NT2/D1 (cell line): ENCODE data around the gene RBP2.

Source experiments
- DNase-seq: peaks from one replicate; pipeline ENCODE4 v3.0.0-alpha.2; 2011; ENCODE audit warnings: low read depth, low spot score
- H3K27me3 ChIP-seq: 2 replicates; pipeline ENCODE4 v1.6.0; 2011; ENCODE audit warnings: mild to moderate bottlenecking; ENCODE audit not compliant: insufficient read length, insufficient read depth
- H3K36me3 ChIP-seq: 2 replicates; pipeline ENCODE4 v1.6.1; 2011; ENCODE audit warnings: mild to moderate bottlenecking, low read length, mixed read lengths; ENCODE audit not compliant: insufficient read depth, insufficient read length
- H3K4me1 ChIP-seq: 2 replicates; pipeline ENCODE4 v1.5.1; 2011; ENCODE audit not compliant: insufficient read depth, insufficient read length
- H3K4me3 ChIP-seq: 2 replicates; pipeline ENCODE4 v1.5.1; 2011; ENCODE audit warnings: low read depth; ENCODE audit not compliant: insufficient read length
- H3K9ac ChIP-seq: 2 replicates; pipeline ENCODE4 v1.6.0; 2011; ENCODE audit warnings: low read depth; ENCODE audit not compliant: insufficient read length
- H3K9me3 ChIP-seq: 2 replicates; pipeline ENCODE4 v1.5.1; 2011; ENCODE audit warnings: mild to moderate bottlenecking, low read length; ENCODE audit not compliant: insufficient read depth
- SUZ12 ChIP-seq: IDR thresholded peaks from 2 replicates; pipeline ENCODE4 v1.6.1; 2011; ENCODE audit not compliant: insufficient read length, insufficient read depth; ENCODE audit errors: extremely low read depth
- YY1 ChIP-seq: IDR thresholded peaks from 2 replicates; pipeline ENCODE4 v1.6.1; 2011; ENCODE audit not compliant: insufficient read length, insufficient read depth
- ZNF274 ChIP-seq: IDR thresholded peaks from 2 replicates; pipeline ENCODE4 v1.6.1; 2011; ENCODE audit warnings: mild to moderate bottlenecking, low read depth, low read length

RBP2 gene

DNA sequence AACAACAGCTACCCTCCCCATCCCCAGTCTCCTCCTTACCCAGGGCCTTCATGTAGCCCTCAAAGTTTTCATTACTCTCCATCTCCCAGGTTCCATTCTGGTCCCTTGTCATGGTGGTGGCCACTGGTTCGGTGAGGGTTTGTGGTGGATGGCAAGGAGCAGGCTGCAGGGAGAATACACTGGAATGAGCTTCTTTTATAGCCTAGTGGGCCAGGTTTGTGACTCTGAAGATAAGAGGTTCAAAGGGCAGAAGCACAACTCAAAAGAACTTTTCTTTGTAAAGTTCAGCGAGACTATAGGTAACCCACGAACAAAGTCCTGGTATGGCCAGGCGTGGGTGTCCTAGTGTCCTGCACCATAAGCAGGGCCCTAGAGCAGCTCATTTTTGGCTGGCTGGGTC is at the start of gene RBP2:
Gene RBP2, minus strand, starts transcription at position 169 of the 400 bp plus-strand sequence. Its CDS starts 57 bp downstream, at position 112.
- no peak for TF ChIP-seq ZNF274
- no peak for TF ChIP-seq SUZ12
- TF ChIP-seq YY1: no peak
- Histone ChIP-seq H3K4me3 (no peak within 1 kb of the TSS), H3K36me3 (no peaks in the 10 kb centered on the region), H3K4me1 (no peaks in the 10 kb centered on the region), H3K27me3 (no peaks in the 10 kb centered on the region), H3K9me3 (no peaks in the 10 kb centered on the region), H3K9ac (no peak within 1 kb of the TSS)
- no peak for DNase-seq

DNA sequence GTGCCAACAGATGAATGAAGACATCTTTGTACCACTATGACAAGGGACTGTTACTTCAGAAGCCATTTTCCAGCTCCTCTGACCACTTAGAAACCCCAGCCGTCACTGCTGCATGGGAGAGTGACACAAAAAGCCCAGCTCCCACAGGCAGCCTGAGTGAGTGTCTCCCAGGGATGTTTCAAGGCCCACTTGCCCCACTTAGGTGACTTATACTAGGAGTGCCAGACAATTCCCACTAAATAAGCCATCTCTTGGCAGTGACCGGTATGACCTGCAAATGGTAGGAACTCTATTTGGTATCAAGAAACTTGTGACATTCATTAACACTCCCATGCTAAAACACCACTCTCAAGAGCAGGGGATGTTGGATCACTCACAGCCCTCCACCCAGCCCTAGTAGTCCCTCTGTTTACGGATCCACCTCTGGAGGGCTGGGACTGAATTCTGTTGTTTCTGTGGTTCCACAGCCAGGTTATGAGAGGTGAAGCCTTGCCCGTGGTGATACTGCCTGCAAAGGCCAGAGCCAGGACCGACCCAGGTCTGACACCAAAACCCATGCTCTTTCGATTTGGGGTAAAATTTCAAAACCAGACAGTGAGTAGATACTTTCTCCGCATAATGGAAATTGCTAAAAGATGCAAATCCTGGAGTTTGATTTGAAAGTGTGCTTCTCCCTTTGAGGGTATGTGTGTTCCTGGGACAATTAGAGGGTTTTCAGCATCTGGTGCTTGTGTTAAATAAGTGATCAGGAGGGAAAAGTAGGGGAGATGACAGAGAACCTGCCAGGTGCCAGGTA is 48.7 kb upstream of the RBP2 start:
- Histone ChIP-seq H3K4me1 (peaks cover 3% of the 10 kb centered on the region), H3K27me3 (no peaks in the 10 kb centered on the region), H3K9me3 (no peaks in the 10 kb centered on the region), H3K36me3 (peaks cover 12% of the 10 kb centered on the region), H3K4me3 (no peak overlapping the region), H3K9ac (no peak overlapping the region)
- no peak for TF ChIP-seq YY1
- TF ChIP-seq ZNF274: no peak
- TF ChIP-seq SUZ12: no peak
- no peak for DNase-seq

DNA sequence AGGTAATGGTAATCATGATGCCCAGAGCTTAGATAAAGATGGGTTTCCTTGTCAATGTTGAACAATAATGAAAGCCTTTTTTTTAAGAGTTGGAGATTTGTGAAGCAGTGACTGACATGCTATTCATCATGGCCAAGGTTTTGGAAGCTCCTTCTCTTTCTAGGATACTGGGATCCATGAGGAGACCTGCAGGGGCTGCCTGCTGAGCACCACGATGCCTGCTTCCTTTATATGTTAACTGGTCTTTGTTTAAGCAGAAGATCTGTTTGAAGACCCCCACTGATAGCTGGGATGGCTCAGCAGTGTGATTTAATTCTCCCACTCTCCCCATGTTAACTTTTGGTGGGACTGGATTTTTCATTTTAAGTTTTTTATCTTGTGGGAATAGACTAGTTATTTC is 47.4 kb upstream of the RBP2 start:
- no peak for TF ChIP-seq YY1
- TF ChIP-seq ZNF274: no peak
- no peak for TF ChIP-seq SUZ12
- no peak overlapping the region for H3K9ac ChIP-seq
- H3K9me3 ChIP-seq: no peaks in the 10 kb centered on the region
- H3K4me1 ChIP-seq: peaks cover 6% of the 10 kb centered on the region
- no peaks in the 10 kb centered on the region for H3K27me3 ChIP-seq
- no peak for DNase-seq
- H3K4me3 ChIP-seq: no peak overlapping the region
- H3K36me3 ChIP-seq: peaks cover 12% of the 10 kb centered on the region

DNA sequence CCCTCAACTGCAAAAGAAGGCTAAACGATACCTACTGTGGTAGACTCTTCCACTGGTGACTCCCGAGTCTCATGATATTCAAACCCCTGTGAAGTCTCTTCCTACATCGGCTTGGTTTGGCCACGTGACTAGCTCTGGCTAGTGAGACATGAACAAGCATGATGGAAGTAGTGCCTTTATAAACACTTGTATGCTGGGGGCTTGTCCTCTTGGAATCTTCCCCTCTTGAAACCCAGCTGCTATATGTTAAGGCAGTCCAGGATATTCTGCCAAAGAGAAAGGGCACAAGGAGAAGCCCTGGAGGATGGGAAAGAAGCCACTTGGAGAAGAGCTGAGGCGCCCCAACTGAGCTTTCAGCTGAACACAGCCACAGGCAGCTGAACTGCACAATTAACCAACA is 46.9 kb upstream of the RBP2 start:
- H3K27me3 ChIP-seq: no peaks in the 10 kb centered on the region
- TF ChIP-seq SUZ12: no peak
- no peak for TF ChIP-seq YY1
- TF ChIP-seq ZNF274: no peak
- no peaks in the 10 kb centered on the region for H3K9me3 ChIP-seq

DNA sequence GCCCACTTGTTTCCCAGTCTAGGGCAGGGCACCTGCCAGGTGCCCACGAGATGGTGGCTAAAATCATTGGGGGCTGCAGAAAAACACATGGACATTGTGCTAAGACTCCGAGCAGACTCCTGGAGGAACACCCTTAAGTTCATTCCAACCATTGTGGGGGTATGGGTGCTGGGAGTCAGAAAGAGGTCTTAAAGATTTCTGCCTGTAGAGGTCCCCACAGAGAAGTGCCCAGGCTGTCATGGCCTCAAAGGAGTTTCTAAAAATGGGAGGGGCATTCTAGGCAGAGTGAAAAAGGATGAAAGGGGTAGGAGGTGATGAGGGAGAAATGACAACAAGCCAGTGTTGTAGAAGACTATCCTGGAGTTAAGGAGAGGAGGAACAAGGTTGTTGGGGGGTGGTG is 46.1 kb upstream of the RBP2 start:
- DNase-seq: no peak
- H3K4me1 ChIP-seq: peaks cover 6% of the 10 kb centered on the region
- peaks cover 6% of the 10 kb centered on the region for H3K36me3 ChIP-seq
- H3K27me3 ChIP-seq: no peaks in the 10 kb centered on the region
- H3K9me3 ChIP-seq: no peaks in the 10 kb centered on the region
- no peak overlapping the region for H3K9ac ChIP-seq
- no peak overlapping the region for H3K4me3 ChIP-seq
- TF ChIP-seq YY1 (no peak), SUZ12 (no peak), ZNF274 (no peak)

More for the DNA sequence above, 46.9 kb upstream of the RBP2 start:
- Histone ChIP-seq H3K4me1 (peaks cover 6% of the 10 kb centered on the region), H3K36me3 (peaks cover 10% of the 10 kb centered on the region), H3K9ac (no peak overlapping the region), H3K4me3 (no peak overlapping the region)
- DNase-seq: no peak

DNA sequence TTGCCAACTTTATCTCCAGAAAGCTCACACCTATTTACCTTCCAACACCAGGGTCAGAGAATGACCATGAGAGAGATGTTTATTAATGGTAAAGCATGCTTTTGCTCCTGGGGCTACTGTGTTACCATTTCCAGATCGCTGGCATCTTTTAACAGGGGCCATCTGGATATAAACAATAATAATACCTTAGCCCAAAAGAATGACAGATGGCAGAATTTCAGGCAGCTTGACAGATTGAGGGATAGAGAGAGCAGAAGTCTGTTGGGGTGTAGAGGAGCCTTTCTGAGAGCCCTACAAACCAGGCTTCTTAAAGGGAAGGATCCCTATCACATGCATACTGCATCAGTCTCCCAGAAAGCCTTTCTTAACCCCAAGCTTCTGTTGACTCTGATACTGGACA is 45.5 kb upstream of the RBP2 start:
- no peak for DNase-seq
- Histone ChIP-seq H3K27me3 (no peaks in the 10 kb centered on the region), H3K9ac (no peak overlapping the region), H3K9me3 (no peaks in the 10 kb centered on the region), H3K4me1 (peaks cover 6% of the 10 kb centered on the region), H3K4me3 (no peak overlapping the region), H3K36me3 (peaks cover 11% of the 10 kb centered on the region)
- TF ChIP-seq ZNF274 (no peak), SUZ12 (no peak), YY1 (no peak)

DNA sequence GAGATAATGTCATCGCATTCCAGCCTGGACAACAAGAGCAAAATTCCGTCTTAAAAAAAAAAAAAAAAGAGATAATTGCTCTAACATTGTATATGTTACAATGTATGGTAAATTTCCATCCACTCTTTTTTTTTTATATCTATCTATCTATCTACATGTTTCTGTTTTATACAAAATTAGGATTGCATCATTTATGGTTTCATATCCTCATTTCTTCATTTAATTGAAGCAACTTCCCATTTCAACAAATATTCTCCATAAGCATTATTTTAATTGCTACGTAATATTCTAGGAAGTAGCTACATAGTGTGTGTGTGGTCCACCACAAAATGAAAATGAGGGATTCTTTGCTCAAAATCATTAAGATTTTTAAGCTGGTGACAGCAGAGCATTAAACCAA is 44.8 kb upstream of the RBP2 start:
- no peak for TF ChIP-seq ZNF274
- TF ChIP-seq SUZ12: no peak
- no peak for TF ChIP-seq YY1
- Histone ChIP-seq H3K27me3 (no peaks in the 10 kb centered on the region), H3K4me3 (no peak overlapping the region), H3K9me3 (no peaks in the 10 kb centered on the region), H3K4me1 (peaks cover 6% of the 10 kb centered on the region), H3K9ac (no peak overlapping the region), H3K36me3 (peaks cover 6% of the 10 kb centered on the region)
- no peak for DNase-seq
